Measurements from ENCODE around the gene SNX5. TPM values are rescaled to one million over a fixed set of nuclear protein-coding genes. Genes with fewer than 3 reads are reported as not detected.

SNX5 gene
- total RNA-seq, 1 experiment from 2014 or later, result 188 TPM

GRCh38 chr20:18004384-18005031 lies 35.9 kb upstream of the SNX5 start:
- CTCF ChIA-PET, result no interaction called here
- no peak for DNase-seq (ENCODE audit: low spot score)
- BruUV-seq (replicated peaks), result no TSS peak

GRCh38 chr20:18003897-18004296 lies 35.3 kb upstream of the SNX5 start:
- Histone ChIP-seq H3K9me3 (ENCODE audit: low read depth, low read length, poor library complexity, severe bottlenecking) (no peaks in the 10 kb centered on the region), H3K4me3 (ENCODE audit: low read depth, low read length, poor library complexity, severe bottlenecking) (no peak overlapping the region), H3K36me3 (ENCODE audit: insufficient read depth, low read length, poor library complexity, severe bottlenecking) (no peaks in the 10 kb centered on the region), H3K4me1 (ENCODE audit: insufficient read depth, low read length, poor library complexity, severe bottlenecking) (no peaks in the 10 kb centered on the region), H3K27me3 (replicated peaks; ENCODE audit: insufficient read depth, low read depth, low read length, poor library complexity) (no peaks in the 10 kb centered on the region), H3K27ac (ENCODE audit: low read depth, low read length, poor library complexity, severe bottlenecking) (no peak overlapping the region)
- POLR2A ChIA-PET (ENCODE audit: low non-redundant PET), result no interaction called here
- TF ChIP-seq, protein P1, sequence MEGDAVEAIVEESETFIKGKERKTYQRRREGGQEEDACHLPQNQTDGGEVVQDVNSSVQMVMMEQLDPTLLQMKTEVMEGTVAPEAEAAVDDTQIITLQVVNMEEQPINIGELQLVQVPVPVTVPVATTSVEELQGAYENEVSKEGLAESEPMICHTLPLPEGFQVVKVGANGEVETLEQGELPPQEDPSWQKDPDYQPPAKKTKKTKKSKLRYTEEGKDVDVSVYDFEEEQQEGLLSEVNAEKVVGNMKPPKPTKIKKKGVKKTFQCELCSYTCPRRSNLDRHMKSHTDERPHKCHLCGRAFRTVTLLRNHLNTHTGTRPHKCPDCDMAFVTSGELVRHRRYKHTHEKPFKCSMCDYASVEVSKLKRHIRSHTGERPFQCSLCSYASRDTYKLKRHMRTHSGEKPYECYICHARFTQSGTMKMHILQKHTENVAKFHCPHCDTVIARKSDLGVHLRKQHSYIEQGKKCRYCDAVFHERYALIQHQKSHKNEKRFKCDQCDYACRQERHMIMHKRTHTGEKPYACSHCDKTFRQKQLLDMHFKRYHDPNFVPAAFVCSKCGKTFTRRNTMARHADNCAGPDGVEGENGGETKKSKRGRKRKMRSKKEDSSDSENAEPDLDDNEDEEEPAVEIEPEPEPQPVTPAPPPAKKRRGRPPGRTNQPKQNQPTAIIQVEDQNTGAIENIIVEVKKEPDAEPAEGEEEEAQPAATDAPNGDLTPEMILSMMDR (conservative IDR thresholded peaks at IDR 0.05; ENCODE audit: low read depth, low read length), result no peak
- TF ChIP-seq EZH2 (IDR thresholded peaks at IDR 0.05; ENCODE audit: borderline replicate concordance, low read depth, low read length, poor library complexity, severe bottlenecking), result no peak
- intact Hi-C loops (cut with micrococcal nuclease; ENCODE audit: unreplicated experiment), result no loop called here
- DNase-seq (ENCODE audit: low spot score), result no peak
- no TSS peak for BruUV-seq (replicated peaks)
- CTCF ChIA-PET, result no interaction called here

More at GRCh38 chr20:18004384-18005031, 35.9 kb upstream of the SNX5 start:
- no peaks in the 10 kb centered on the region for H3K9me3 ChIP-seq (ENCODE audit: low read depth, low read length, poor library complexity, severe bottlenecking)
- intact Hi-C loops (cut with micrococcal nuclease; ENCODE audit: unreplicated experiment), result no loop called here
- no peaks in the 10 kb centered on the region for H3K4me1 ChIP-seq (ENCODE audit: insufficient read depth, low read length, poor library complexity, severe bottlenecking)
- H3K27ac ChIP-seq (ENCODE audit: low read depth, low read length, poor library complexity, severe bottlenecking), result no peak overlapping the region
- TF ChIP-seq, protein P1 (conservative IDR thresholded peaks at IDR 0.05; ENCODE audit: low read depth, low read length), result no peak
- TF ChIP-seq EZH2 (IDR thresholded peaks at IDR 0.05; ENCODE audit: borderline replicate concordance, low read depth, low read length, poor library complexity, severe bottlenecking), result no peak
- no peak overlapping the region for H3K4me3 ChIP-seq (ENCODE audit: low read depth, low read length, poor library complexity, severe bottlenecking)
- POLR2A ChIA-PET (ENCODE audit: low non-redundant PET), result no interaction called here
- H3K36me3 ChIP-seq (ENCODE audit: insufficient read depth, low read length, poor library complexity, severe bottlenecking), result no peaks in the 10 kb centered on the region
- no peaks in the 10 kb centered on the region for H3K27me3 ChIP-seq (replicated peaks; ENCODE audit: insufficient read depth, low read depth, low read length, poor library complexity)

DNA sequence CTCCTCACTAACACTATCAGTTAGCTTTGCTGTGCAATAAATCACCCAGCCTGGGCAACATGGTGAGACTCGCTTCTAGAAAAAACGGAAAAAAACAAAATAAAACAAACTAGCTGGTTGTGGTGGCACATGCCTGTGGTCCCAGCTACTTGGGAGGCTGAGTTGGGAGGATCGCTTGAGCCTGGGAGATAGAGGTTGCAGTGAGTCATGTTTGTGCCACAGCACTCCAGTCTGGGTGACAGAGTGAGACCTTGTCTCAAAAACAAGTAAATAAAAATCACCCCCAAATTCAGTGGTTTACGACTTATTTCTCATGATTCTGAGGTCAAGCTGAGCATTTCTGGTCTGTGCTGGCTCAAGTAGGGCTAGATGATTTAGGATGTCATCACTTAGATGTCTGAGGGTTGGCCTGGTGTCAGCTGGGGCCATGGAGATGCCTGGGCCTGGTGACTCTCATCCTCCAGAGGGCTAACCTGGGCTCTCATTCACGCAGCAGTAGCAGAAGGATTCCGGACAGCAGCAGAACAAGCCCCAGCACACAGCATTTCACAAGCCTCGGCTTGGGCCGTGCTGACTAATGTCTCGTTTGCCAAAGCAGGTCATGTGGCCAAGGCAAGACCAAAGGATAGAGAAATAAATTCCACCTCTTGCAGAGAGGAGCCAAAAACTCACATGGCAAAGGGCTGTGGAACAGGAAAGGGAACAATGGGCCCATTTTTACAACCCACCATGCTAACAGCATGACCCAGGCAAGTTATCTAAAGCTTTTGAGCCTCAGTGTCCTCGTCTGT lies 32.7 kb upstream of the SNX5 start:
- POLR2A ChIA-PET (ENCODE audit: low non-redundant PET), result no interaction called here
- DNase-seq (ENCODE audit: low spot score), result no peak
- CTCF ChIA-PET, result interaction anchor here (0.7 kb wide), 1 partner anchor 53 kb away, joined by 4 read pairs; no protein-coding TSS in a partner anchor

More for the DNA sequence above, 32.7 kb upstream of the SNX5 start:
- H3K36me3 ChIP-seq (ENCODE audit: insufficient read depth, low read length, poor library complexity, severe bottlenecking), result no peaks in the 10 kb centered on the region
- no peak overlapping the region for H3K4me3 ChIP-seq (ENCODE audit: low read depth, low read length, poor library complexity, severe bottlenecking)
- no TSS peak for BruUV-seq (replicated peaks)
- TF ChIP-seq, protein P1 (conservative IDR thresholded peaks at IDR 0.05; ENCODE audit: low read depth, low read length), result no peak
- TF ChIP-seq EZH2 (IDR thresholded peaks at IDR 0.05; ENCODE audit: borderline replicate concordance, low read depth, low read length, poor library complexity, severe bottlenecking), result no peak
- no peaks in the 10 kb centered on the region for H3K4me1 ChIP-seq (ENCODE audit: insufficient read depth, low read length, poor library complexity, severe bottlenecking)
- intact Hi-C loops (cut with micrococcal nuclease; ENCODE audit: unreplicated experiment), result no loop called here
- H3K27ac ChIP-seq (ENCODE audit: low read depth, low read length, poor library complexity, severe bottlenecking), result no peak overlapping the region
- no peaks in the 10 kb centered on the region for H3K27me3 ChIP-seq (replicated peaks; ENCODE audit: insufficient read depth, low read depth, low read length, poor library complexity)
- H3K9me3 ChIP-seq (ENCODE audit: low read depth, low read length, poor library complexity, severe bottlenecking), result no peaks in the 10 kb centered on the region
